K562 (cell line): ENCODE data around the gene PDE8A. TPM values are rescaled to one million over a fixed set of nuclear protein-coding genes. Genes with fewer than 3 reads are reported as not detected.

Source experiments
- ARID1B ChIP-seq: fragments of 450-650 bp; IDR thresholded peaks from 2 replicates; pipeline ENCODE4 v1.6.1; 2016; ENCODE audit warnings: antibody characterized with exemption, mild to moderate bottlenecking, inconsistent platforms
- CCNT2 ChIP-seq: IDR thresholded peaks from 2 replicates; pipeline ENCODE4 v1.6.1; 2011; ENCODE audit warnings: borderline replicate concordance, low read depth, mild to moderate bottlenecking, moderate library complexity, mixed read lengths, low read length; ENCODE audit not compliant: insufficient read length; ENCODE audit errors: extremely low read depth
- CREM ChIP-seq: IDR thresholded peaks from 2 replicates; pipeline ENCODE4 v1.6.1; 2014; ENCODE audit warnings: antibody characterized with exemption, low read depth
- CSDE1 ChIP-seq, 2 experiments: fragments of 450-650 bp; IDR thresholded peaks; 2 replicates each; pipeline ENCODE4 v1.6.1; 2016; ENCODE audit warnings: mild to moderate bottlenecking in 1 of 2
- ELF2 ChIP-seq: fragments of 250-450 bp; sonication (Bioruptor Pico); IDR thresholded peaks from 2 replicates; pipeline ENCODE4 v1.5.0; 2021; ENCODE audit warnings: mild to moderate bottlenecking
- GABPB1 ChIP-seq: sonication (generic); formaldehyde crosslinking; IDR thresholded peaks from 2 replicates; pipeline ENCODE4 v1.8.0; 2022; ENCODE audit warnings: mild to moderate bottlenecking, missing genetic modification reagents
- HNRNPH1 ChIP-seq: fragments of 200-400 bp; formaldehyde crosslinking; optimal IDR thresholded peaks from 2 replicates; pipeline ENCODE3; 2017; ENCODE audit warnings: low read depth, mild to moderate bottlenecking, low read length, moderate library complexity
- HNRNPLL ChIP-seq: fragments of 200-400 bp; formaldehyde crosslinking; IDR thresholded peaks from 2 replicates; pipeline ENCODE4 v1.6.1; 2017; ENCODE audit warnings: low read length, low read depth, mild to moderate bottlenecking; ENCODE audit not compliant: poor library complexity, severe bottlenecking
- JUN ChIP-seq, 2 experiments: sonication (generic) in 1 of 2; formaldehyde crosslinking in 1 of 2; IDR thresholded peaks; 2 replicates each; pipeline versions ENCODE4 v1.6.1 to v1.8.0; 2012 to 2022; ENCODE audit warnings: borderline replicate concordance in 2 of 2, mild to moderate bottlenecking in 2 of 2, improper control_type of control experiment in 1 of 2, low read depth in 1 of 2, low read length in 1 of 2, missing genetic modification reagents in 1 of 2
- MAX ChIP-seq: sonication (generic); formaldehyde crosslinking; IDR thresholded peaks from 2 replicates; pipeline ENCODE4 v1.9.0; 2022; ENCODE audit warnings: mild to moderate bottlenecking, missing genetic modification reagents
- MEF2A ChIP-seq: IDR thresholded peaks from 2 replicates; pipeline ENCODE4 v1.6.1; 2011; ENCODE audit warnings: low read depth, mild to moderate bottlenecking, low read length, moderate library complexity; ENCODE audit not compliant: control insufficient read depth
- NR4A1 ChIP-seq, 2 experiments: fragments of 250-450 bp in 1 of 2; fragments of 450-650 bp in 1 of 2; sonication (Bioruptor Pico) in 1 of 2; IDR thresholded peaks; 2 replicates each; pipeline versions ENCODE4 v1.4.0 to v1.6.1; 2016 to 2020; ENCODE audit warnings: mild to moderate bottlenecking in 2 of 2, missing compliant biosample characterization in 1 of 2, missing genetic modification characterization in 1 of 2, moderate library complexity in 1 of 2
- PHF8 ChIP-seq: fragments of 200-600 bp; sonication (generic); IDR thresholded peaks from 2 replicates; pipeline ENCODE4 v1.6.1; 2012; ENCODE audit warnings: mixed run types, mild to moderate bottlenecking, inconsistent platforms, low read length, moderate library complexity, borderline replicate concordance
- RHOXF2B ChIP-seq: fragments of 250-450 bp; sonication (Bioruptor Pico); conservative IDR thresholded peaks from 2 replicates; pipeline ENCODE4 v1.5.1; 2021
- SP2 ChIP-seq: IDR thresholded peaks from 2 replicates; pipeline ENCODE4 v1.6.1; 2011; ENCODE audit warnings: mild to moderate bottlenecking, low read depth, low read length, moderate library complexity; ENCODE audit not compliant: poor library complexity, severe bottlenecking; ENCODE audit errors: extremely low read depth
- SUPT5H ChIP-seq: fragments of 450-650 bp; IDR thresholded peaks from 2 replicates; pipeline ENCODE4 v1.6.1; 2016
- THRAP3 ChIP-seq: fragments of 450-650 bp; IDR thresholded peaks from 2 replicates; pipeline ENCODE4 v1.6.1; 2016; ENCODE audit warnings: mild to moderate bottlenecking, inconsistent platforms, borderline replicate concordance
- USF2 ChIP-seq: sonication (generic); formaldehyde crosslinking; IDR thresholded peaks from 2 replicates; pipeline ENCODE4 v1.5.0; 2020; ENCODE audit warnings: missing genetic modification reagents
- ZBTB1 ChIP-seq: sonication (generic); formaldehyde crosslinking; IDR thresholded peaks from 2 replicates; pipeline ENCODE4 v1.8.1; 2023; ENCODE audit warnings: missing genetic modification reagents, low read depth, mild to moderate bottlenecking, borderline replicate concordance
- ZNF134 ChIP-seq: fragments of 250-450 bp; sonication (Bioruptor Pico); conservative IDR thresholded peaks from 2 replicates; pipeline ENCODE4 v1.4.0; 2020
- ZNF444 ChIP-seq: fragments of 250-450 bp; sonication (Bioruptor Pico); IDR thresholded peaks from 2 replicates; pipeline ENCODE4 v1.4.0; 2020; ENCODE audit warnings: mild to moderate bottlenecking, moderate library complexity
- ZNF668 ChIP-seq: fragments of 250-450 bp; sonication (Bioruptor Pico); IDR thresholded peaks from 2 replicates; pipeline ENCODE4 v1.8.0; 2022; ENCODE audit warnings: mild to moderate bottlenecking, inconsistent platforms
- ZNF780A ChIP-seq: fragments of 250-450 bp; sonication (Bioruptor Pico); IDR thresholded peaks from 2 replicates; pipeline ENCODE4 v1.5.0; 2021; ENCODE audit warnings: mild to moderate bottlenecking
- polyA plus RNA-seq, 8 experiments: library from polyadenylated mRNA; depleted of rRNA in 4 of 8; stranded (reverse) in 5 of 8; unstranded in 3 of 8; fragments of >200 nt; fragmentation: Nextera tagmentation in 2 of 8; fragmentation: Illumina TruSeq in 1 of 8; extraction: Ambion mirVana in 2 of 8; extraction: Trizol in 1 of 8; gene quantifications; 2 replicates each; pipeline versions ENCODE4 v1.2.1 to v1.2.3, GENCODE V29; 2011 to 2014; ENCODE audit warnings: inconsistent platforms in 1 of 8, missing spikeins in 1 of 8
- total RNA-seq, 7 experiments: library from RNA; depleted of rRNA in 6 of 7; stranded (reverse); fragments of >200 nt in 6 of 7; fragmentation: Illumina TruSeq in 2 of 7; extraction: Trizol in 2 of 7; gene quantifications; 2 replicates each; pipeline versions ENCODE4 v1.2.1 to v1.2.3, GENCODE V29; 2011 to 2021; ENCODE audit warnings: low replicate concordance in 1 of 7
- TF ChIP-seq, protein P1 (sequence below), 2 experiments: IDR thresholded peaks; 2 replicates each; pipeline ENCODE4 v1.6.1; 2012; ENCODE audit warnings: improper control_type of control experiment in 2 of 2, low read depth in 2 of 2, low read length in 2 of 2, borderline replicate concordance in 1 of 2

PDE8A gene
- total and polyA plus RNA-seq, 9 of the 15 experiments (the other 6 are each of a cell fraction or from before 2014, with no cell fraction given): 5.9 to 40.3 (median 19.8) TPM

DNA sequence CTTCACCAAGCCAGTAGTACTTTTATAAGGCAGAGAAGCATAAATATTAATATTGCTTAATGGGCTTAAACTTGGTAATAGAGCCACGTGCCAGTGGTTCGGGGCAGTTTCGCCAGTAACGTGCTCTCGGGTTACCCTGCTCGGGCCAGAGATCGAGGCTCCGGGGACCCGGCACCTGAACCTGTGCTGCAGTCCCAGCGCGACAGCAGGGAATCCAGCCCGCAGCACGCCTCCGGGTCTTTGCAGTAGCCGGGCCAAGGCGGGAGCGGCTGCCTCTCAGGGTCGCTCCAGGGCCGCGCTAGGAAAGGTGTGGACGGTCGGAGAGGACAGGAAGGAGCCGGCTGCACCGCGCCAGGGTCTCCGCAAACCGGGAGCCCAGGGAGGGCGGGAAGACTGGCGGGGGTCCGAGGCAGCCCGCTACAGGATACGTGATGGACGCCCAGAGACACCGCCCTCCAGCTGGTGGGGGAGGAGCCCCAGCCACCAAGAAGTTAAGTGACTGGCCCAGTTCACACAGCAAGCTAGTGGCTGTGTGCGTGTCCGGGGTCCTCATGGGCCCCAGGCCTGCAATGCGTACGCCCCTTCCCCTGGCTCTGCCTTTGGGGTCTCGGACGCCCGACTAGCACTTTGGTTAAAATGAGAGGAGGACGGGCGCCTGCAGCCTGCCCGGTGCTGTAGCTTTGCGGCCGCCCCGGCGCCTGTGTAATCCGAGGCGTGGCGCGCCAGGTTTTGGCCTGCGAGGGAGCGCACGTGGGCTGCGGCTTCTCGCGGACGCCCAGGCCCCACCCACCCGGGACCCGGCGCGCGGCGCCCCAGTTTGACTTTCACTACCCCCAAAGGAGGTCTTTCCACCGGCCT is 1.2 kb upstream of the PDE8A start (continued):
- peak; percentile 71 for TF ChIP-seq USF2 (CRISPR knock-in tag)
- TF ChIP-seq CSDE1 (IDR thresholded peaks at IDR 0.05): no peak
- TF ChIP-seq SP2: no peak
- TF ChIP-seq ARID1B: peak; percentile 15; the same call in 1 of the 2 replicates
- TF ChIP-seq CREM: peak; percentile 71
- TF ChIP-seq NR4A1 (CRISPR knock-in tag; IDR thresholded peaks at IDR 0.05): no peak
- no peak for TF ChIP-seq NR4A1 (tag; IDR thresholded peaks at IDR 0.05)
- TF ChIP-seq, protein P1, sequence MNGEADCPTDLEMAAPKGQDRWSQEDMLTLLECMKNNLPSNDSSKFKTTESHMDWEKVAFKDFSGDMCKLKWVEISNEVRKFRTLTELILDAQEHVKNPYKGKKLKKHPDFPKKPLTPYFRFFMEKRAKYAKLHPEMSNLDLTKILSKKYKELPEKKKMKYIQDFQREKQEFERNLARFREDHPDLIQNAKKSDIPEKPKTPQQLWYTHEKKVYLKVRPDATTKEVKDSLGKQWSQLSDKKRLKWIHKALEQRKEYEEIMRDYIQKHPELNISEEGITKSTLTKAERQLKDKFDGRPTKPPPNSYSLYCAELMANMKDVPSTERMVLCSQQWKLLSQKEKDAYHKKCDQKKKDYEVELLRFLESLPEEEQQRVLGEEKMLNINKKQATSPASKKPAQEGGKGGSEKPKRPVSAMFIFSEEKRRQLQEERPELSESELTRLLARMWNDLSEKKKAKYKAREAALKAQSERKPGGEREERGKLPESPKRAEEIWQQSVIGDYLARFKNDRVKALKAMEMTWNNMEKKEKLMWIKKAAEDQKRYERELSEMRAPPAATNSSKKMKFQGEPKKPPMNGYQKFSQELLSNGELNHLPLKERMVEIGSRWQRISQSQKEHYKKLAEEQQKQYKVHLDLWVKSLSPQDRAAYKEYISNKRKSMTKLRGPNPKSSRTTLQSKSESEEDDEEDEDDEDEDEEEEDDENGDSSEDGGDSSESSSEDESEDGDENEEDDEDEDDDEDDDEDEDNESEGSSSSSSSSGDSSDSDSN (IDR thresholded peaks at IDR 0.05; ENCODE audit: borderline replicate concordance in 1 of 2, low read depth in 2 of 2, low read length in 2 of 2): peak in 1 of 2 experiments; percentile 53; a peak in 1 of 4 replicates
- no peak for TF ChIP-seq ZNF134 (CRISPR knock-in tag)
- peak; percentile 38 for TF ChIP-seq CCNT2
- no peak for TF ChIP-seq THRAP3
- TF ChIP-seq HNRNPH1: no peak
- 0 out of 2 replicates have a peak, but pooled peaks have one; percentile 39 for TF ChIP-seq SUPT5H
- peak; percentile 50 for TF ChIP-seq HNRNPLL
- TF ChIP-seq ZNF668: 0 out of 2 replicates have a peak, but pooled peaks have one; percentile 61
- TF ChIP-seq PHF8: peak; percentile 61; the same call in 1 of the 2 replicates
- no peak for TF ChIP-seq ZNF444 (CRISPR knock-in tag)
- no peak for TF ChIP-seq ZNF780A
- TF ChIP-seq JUN (IDR thresholded peaks at IDR 0.05; ENCODE audit: borderline replicate concordance, low read depth, low read length): peak; percentile 37; the same call in 1 of the 2 replicates
- no peak for TF ChIP-seq JUN (CRISPR knock-in tag; IDR thresholded peaks at IDR 0.05; ENCODE audit: borderline replicate concordance)
- peak; percentile 64; the same call in 1 of the 2 replicates for TF ChIP-seq GABPB1 (CRISPR knock-in tag)
- peak; percentile 87 for TF ChIP-seq MAX (CRISPR knock-in tag)
- TF ChIP-seq ZBTB1 (CRISPR knock-in tag): 0 out of 2 replicates have a peak, but pooled peaks have one; percentile 25
- TF ChIP-seq MEF2A: no peak
- 0 out of 2 replicates have a peak, but pooled peaks have one; percentile 21 for TF ChIP-seq RHOXF2B (CRISPR knock-in tag)
- TF ChIP-seq ELF2: no peak
